ENCODE measurements around the gene SBF2. TPM values are rescaled to one million over a fixed set of nuclear protein-coding genes. Genes with fewer than 3 reads are reported as not detected.

The SBF2 gene
- total and polyA plus RNA-seq, 2 donors (not counting 3 experiments of a cell fraction or from before 2014, with no cell fraction given), result 15.4 to 42.4 TPM

DNA sequence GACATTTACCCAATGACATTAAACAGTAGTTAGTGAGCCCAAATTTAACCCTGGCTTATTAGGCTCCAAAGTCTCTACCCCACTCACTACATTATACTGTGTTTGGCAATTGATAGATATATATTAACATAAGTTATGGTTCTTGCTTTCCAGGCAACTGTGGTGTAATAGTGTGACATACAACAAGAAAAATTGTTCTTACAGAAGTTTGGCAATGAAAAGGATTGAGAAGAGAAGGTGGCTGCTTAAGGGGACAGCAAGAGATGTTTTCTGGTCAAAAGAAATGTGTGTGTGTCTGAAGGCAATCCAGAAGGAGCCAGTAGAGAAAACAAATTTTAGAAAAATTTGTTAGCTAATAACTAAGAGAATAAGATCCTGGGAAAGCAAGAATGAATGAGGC, 497.8 kb downstream of the SBF2 start:
- H3K4me3 ChIP-seq (replicated peaks in 1 of 3; ENCODE audit: insufficient read depth in 1 of 3, low read depth in 1 of 3, low read length in 3 of 3), result no peak overlapping the region
- BruUV-seq (replicated peaks), result no TSS peak
- dilution Hi-C loops (cut with MboI; ENCODE audit: extremely low pct_ligation_motif_present, low sequenced_read_pairs) (no loop called here), intact Hi-C loops (cut with micrococcal nuclease) (no loop called here)
- no peaks in the 10 kb centered on the region for H3K79me2 ChIP-seq (ENCODE audit: control insufficient read depth, insufficient read depth, low read length)
- H3K27me3 ChIP-seq (ENCODE audit: control insufficient read depth in 2 of 2, insufficient read depth in 2 of 2, low read length in 2 of 2), result no peaks in the 10 kb centered on the region
- no peaks in the 10 kb centered on the region for H3K9me1 ChIP-seq (replicated peaks; ENCODE audit: control insufficient read depth, extremely low read depth, insufficient read depth, low read length)
- no peak for FAIRE-seq
- no peak for DNase-seq (ENCODE audit: low read depth, low spot score)
- H3K9me3 ChIP-seq (replicated peaks; ENCODE audit: control insufficient read depth, insufficient read depth, low read length), result no peaks in the 10 kb centered on the region
- H3K27ac ChIP-seq (ENCODE audit: insufficient read depth, low read depth, low read length), result no peak overlapping the region
- H3K36me3 ChIP-seq (ENCODE audit: control insufficient read depth in 2 of 2, extremely low read depth in 1 of 2, insufficient read depth in 2 of 2, low read length in 2 of 2), result no peaks in the 10 kb centered on the region
- CTCF ChIA-PET, result interaction anchor here (0.7 to 1.3 kb wide), 2 partner anchors 9 to 12 kb away, joined by 3 read pairs; no protein-coding TSS in a partner anchor
- H3K4me1 ChIP-seq (ENCODE audit: control insufficient read depth, extremely low read depth, insufficient read depth, low read length), result no peaks in the 10 kb centered on the region
- POLR2A ChIA-PET, result no interaction called here
- H3K9ac ChIP-seq (replicated peaks; ENCODE audit: extremely low read depth, insufficient read depth, low read length), result no peak overlapping the region
- H4K20me1 ChIP-seq (replicated peaks; ENCODE audit: control insufficient read depth, extremely low read depth, insufficient read depth, low read length), result no peaks in the 10 kb centered on the region
- no peak overlapping the region for H2AFZ ChIP-seq (ENCODE audit: low read depth, low read length)
- TF ChIP-seq, protein P1, sequence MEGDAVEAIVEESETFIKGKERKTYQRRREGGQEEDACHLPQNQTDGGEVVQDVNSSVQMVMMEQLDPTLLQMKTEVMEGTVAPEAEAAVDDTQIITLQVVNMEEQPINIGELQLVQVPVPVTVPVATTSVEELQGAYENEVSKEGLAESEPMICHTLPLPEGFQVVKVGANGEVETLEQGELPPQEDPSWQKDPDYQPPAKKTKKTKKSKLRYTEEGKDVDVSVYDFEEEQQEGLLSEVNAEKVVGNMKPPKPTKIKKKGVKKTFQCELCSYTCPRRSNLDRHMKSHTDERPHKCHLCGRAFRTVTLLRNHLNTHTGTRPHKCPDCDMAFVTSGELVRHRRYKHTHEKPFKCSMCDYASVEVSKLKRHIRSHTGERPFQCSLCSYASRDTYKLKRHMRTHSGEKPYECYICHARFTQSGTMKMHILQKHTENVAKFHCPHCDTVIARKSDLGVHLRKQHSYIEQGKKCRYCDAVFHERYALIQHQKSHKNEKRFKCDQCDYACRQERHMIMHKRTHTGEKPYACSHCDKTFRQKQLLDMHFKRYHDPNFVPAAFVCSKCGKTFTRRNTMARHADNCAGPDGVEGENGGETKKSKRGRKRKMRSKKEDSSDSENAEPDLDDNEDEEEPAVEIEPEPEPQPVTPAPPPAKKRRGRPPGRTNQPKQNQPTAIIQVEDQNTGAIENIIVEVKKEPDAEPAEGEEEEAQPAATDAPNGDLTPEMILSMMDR (IDR thresholded peaks at IDR 0.05; ENCODE audit: extremely low read depth in 1 of 2, insufficient read depth in 1 of 2, low read depth in 1 of 2, low read length in 2 of 2), result no peak
- TF ChIP-seq JUN (IDR thresholded peaks at IDR 0.05; ENCODE audit: borderline replicate concordance, insufficient read depth, insufficient read length, low read depth) (no peak), FOS (IDR thresholded peaks at IDR 0.05; ENCODE audit: borderline replicate concordance, insufficient read depth, low read length) (no peak), POLR2AphosphoS5 (IDR thresholded peaks at IDR 0.05; ENCODE audit: insufficient read depth, low read depth, low read length) (no peak), GATA2 (IDR thresholded peaks at IDR 0.05; ENCODE audit: insufficient read depth, insufficient read length, low read depth, low read length) (no peak), EZH2 (IDR thresholded peaks at IDR 0.05; ENCODE audit: borderline replicate concordance, low read depth, low read length, severe bottlenecking) (no peak), MAX (IDR thresholded peaks at IDR 0.05; ENCODE audit: insufficient read depth, insufficient read length) (no peak), POLR2A (IDR thresholded peaks at IDR 0.05; ENCODE audit: low read depth, low read length) (no peak), MYC (IDR thresholded peaks at IDR 0.05; ENCODE audit: low read depth, low read length) (no peak)
- no peak overlapping the region for H3K4me2 ChIP-seq (ENCODE audit: insufficient read depth, low read length)
